ENCODE results near the gene SPARC. TPM values are rescaled to one million over a fixed set of nuclear protein-coding genes. Genes with fewer than 3 reads are reported as not detected.

SPARC gene
- total and polyA plus RNA-seq, 2 donors (not counting 1 experiment from before 2014, with no cell fraction given) = 0.45 TPM; not detected in 1

DNA sequence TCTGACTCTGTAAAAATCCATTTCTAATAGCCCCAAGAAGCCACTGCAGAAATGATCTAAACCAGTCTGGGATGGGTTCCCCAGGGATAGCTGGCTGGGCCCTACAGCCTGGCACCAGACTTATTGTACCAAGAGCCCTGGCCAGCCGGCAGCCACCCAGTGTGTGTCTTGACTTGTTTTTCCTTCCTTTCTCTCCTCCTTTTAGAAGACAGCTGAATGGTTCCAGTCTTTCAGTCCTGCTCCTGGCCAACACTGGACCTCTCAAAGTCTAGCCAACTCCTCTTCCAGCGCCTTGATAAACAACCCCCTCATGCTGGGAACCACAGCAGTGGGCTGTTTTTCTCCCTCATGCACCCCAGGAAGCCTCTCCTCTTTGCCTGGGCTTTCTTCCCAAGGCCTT is 37.6 kb upstream of the SPARC start:
- H3K27ac ChIP-seq (ENCODE audit: low read length in 2 of 2) = no peak overlapping the region
- intact Hi-C loops (cut with micrococcal nuclease) = no loop called here
- 100% methylated on average over 2 of the region's 2 CpGs for WGBS (ENCODE audit: insufficient coverage)
- no peaks in the 10 kb centered on the region for H3K79me2 ChIP-seq (ENCODE audit: control insufficient read depth, insufficient read depth, low read length)
- peaks cover 27% of the 10 kb centered on the region in 2 donors for H3K4me1 ChIP-seq (ENCODE audit: control insufficient read depth in 2 of 2, insufficient read depth in 2 of 2, low read length in 2 of 2)
- no peaks in the 10 kb centered on the region for H3K36me3 ChIP-seq (replicated peaks in 1 of 2; ENCODE audit: control extremely low read depth in 1 of 2, control insufficient read depth in 1 of 2, extremely low read depth in 1 of 2, insufficient read depth in 2 of 2, low read length in 1 of 2)
- ATAC-seq (ENCODE audit: low read depth) (no peak), DNase-seq (no peak)
- no peak overlapping the region for H3K9ac ChIP-seq (ENCODE audit: low read length)
- Mint-ChIP-seq H3K27me3 (no peaks in the 10 kb centered on the region), H3K4me1 (peaks cover 34% of the 10 kb centered on the region), H3K27ac (no peak overlapping the region), H3K4me3 (no peak overlapping the region), H3K9me3 (ENCODE audit: insufficient read depth) (peaks cover 3% of the 10 kb centered on the region)
- no peak overlapping the region for H2AFZ ChIP-seq (ENCODE audit: insufficient read depth, low read depth, low read length, poor library complexity, severe bottlenecking)
- no peak for TF ChIP-seq CTCF (IDR thresholded peaks at IDR 0.05)
- no peaks in the 10 kb centered on the region for H3K9me3 ChIP-seq (ENCODE audit: control extremely low read depth in 1 of 3, control insufficient read depth in 2 of 3, insufficient read depth in 1 of 3, low read length in 2 of 3)
- no peaks in the 10 kb centered on the region for H4K20me1 ChIP-seq (ENCODE audit: control insufficient read depth, insufficient read depth, low read length, poor library complexity, severe bottlenecking)
- CTCF ChIA-PET = no interaction called here
- H3K4me3 ChIP-seq (ENCODE audit: control extremely low read depth in 1 of 5, extremely low read depth in 1 of 5, insufficient read depth in 1 of 5, low read depth in 2 of 5, low read length in 4 of 5) = no peak overlapping the region
- POLR2A ChIA-PET = no interaction called here
- no peak overlapping the region for H3K4me2 ChIP-seq (replicated peaks; ENCODE audit: low read depth, low read length, poor library complexity, severe bottlenecking)
- H3K27me3 ChIP-seq (replicated peaks in 1 of 4; ENCODE audit: control extremely low read depth in 1 of 4, control insufficient read depth in 3 of 4, insufficient read depth in 4 of 4, low read length in 3 of 4) = no peaks in the 10 kb centered on the region

- Histone ChIP-seq H4K20me1 (ENCODE audit: control insufficient read depth, insufficient read depth, low read length, poor library complexity, severe bottlenecking) (no peaks in the 10 kb centered on the region), H3K4me1 (ENCODE audit: control insufficient read depth in 2 of 2, insufficient read depth in 2 of 2, low read length in 2 of 2) (peaks cover 27% of the 10 kb centered on the region in 2 donors), H2AFZ (ENCODE audit: insufficient read depth, low read depth, low read length, poor library complexity, severe bottlenecking) (no peak overlapping the region), H3K9ac (ENCODE audit: low read length) (no peak overlapping the region), H3K4me2 (replicated peaks; ENCODE audit: low read depth, low read length, poor library complexity, severe bottlenecking) (no peak overlapping the region), H3K4me3 (ENCODE audit: control extremely low read depth in 1 of 5, extremely low read depth in 1 of 5, insufficient read depth in 1 of 5, low read depth in 2 of 5, low read length in 4 of 5) (no peak overlapping the region), H3K79me2 (ENCODE audit: control insufficient read depth, insufficient read depth, low read length) (no peaks in the 10 kb centered on the region), H3K27ac (ENCODE audit: low read length in 2 of 2) (no peak overlapping the region), H3K36me3 (replicated peaks in 1 of 2; ENCODE audit: control extremely low read depth in 1 of 2, control insufficient read depth in 1 of 2, extremely low read depth in 1 of 2, insufficient read depth in 2 of 2, low read length in 1 of 2) (no peaks in the 10 kb centered on the region), H3K27me3 (replicated peaks in 1 of 4; ENCODE audit: control extremely low read depth in 1 of 4, control insufficient read depth in 3 of 4, insufficient read depth in 4 of 4, low read length in 3 of 4) (no peaks in the 10 kb centered on the region), H3K9me3 (ENCODE audit: control extremely low read depth in 1 of 3, control insufficient read depth in 2 of 3, insufficient read depth in 1 of 3, low read length in 2 of 3) (no peaks in the 10 kb centered on the region)
- intact Hi-C loops (cut with micrococcal nuclease) = no loop called here
- ChIA-PET CTCF (no interaction called here), POLR2A (interaction anchor here (1.7 kb wide), 1 partner anchor 47 kb away, joined by 4 read pairs; no protein-coding TSS in a partner anchor)
- Mint-ChIP-seq H3K27me3 (no peaks in the 10 kb centered on the region), H3K9me3 (ENCODE audit: insufficient read depth) (no peaks in the 10 kb centered on the region), H3K27ac (no peak overlapping the region), H3K4me1 (peaks cover 34% of the 10 kb centered on the region), H3K4me3 (no peak overlapping the region)
- ATAC-seq (ENCODE audit: low read depth) (no peak), DNase-seq (no peak)
- TF ChIP-seq CTCF (IDR thresholded peaks at IDR 0.05) (no peak), EZH2 (IDR thresholded peaks at IDR 0.05; ENCODE audit: borderline replicate concordance, insufficient read depth, low read depth, low read length, poor library complexity, severe bottlenecking) (no peak)
Measured at GRCh38 chr5:151722546-151722945, 35.8 kb upstream of the SPARC start.

Measured in B cell (primary cell).